GM23248 (cell line): Measurements from ENCODE around the gene AKT3. TPM values are rescaled to one million over a fixed set of nuclear protein-coding genes. Genes with fewer than 3 reads are reported as not detected.

ENCODE experiments used
- DNase-seq: peaks from one replicate; pipeline ENCODE4 v3.0.0-alpha.2; 2015
- H2AFZ ChIP-seq: fragments of 200-600 bp; sonication (generic); 2 replicates; pipeline ENCODE4 v1.6.1; 2016; ENCODE audit warnings: antibody characterized with exemption
- H3F3A ChIP-seq: fragments of 200-600 bp; sonication (generic); 2 replicates; pipeline ENCODE4 v1.6.1; 2016; ENCODE audit warnings: mild to moderate bottlenecking, antibody characterized with exemption, mixed run types; ENCODE audit not compliant: insufficient read depth
- H3K27ac ChIP-seq: fragments of 200-600 bp; sonication (generic); 2 replicates; pipeline ENCODE4 v1.5.1; 2016; ENCODE audit warnings: mild to moderate bottlenecking
- H3K27me3 ChIP-seq: fragments of 200-600 bp; sonication (generic); replicated peaks from 2 replicates; pipeline ENCODE4 v1.6.1; 2016; ENCODE audit warnings: mild to moderate bottlenecking; ENCODE audit not compliant: insufficient read depth
- H3K36me3 ChIP-seq: fragments of 200-600 bp; sonication (generic); 2 replicates; pipeline ENCODE4 v1.6.1; 2016; ENCODE audit warnings: low read depth, mild to moderate bottlenecking
- H3K4me1 ChIP-seq: fragments of 200-600 bp; sonication (generic); 2 replicates; pipeline ENCODE4 v1.6.1; 2016; ENCODE audit warnings: mild to moderate bottlenecking; ENCODE audit not compliant: insufficient read depth
- H3K4me2 ChIP-seq: fragments of 200-600 bp; sonication (generic); one replicate; pipeline ENCODE4 v1.6.1; 2016; ENCODE audit warnings: mild to moderate bottlenecking; ENCODE audit not compliant: unreplicated experiment
- H3K4me3 ChIP-seq: fragments of 200-600 bp; sonication (generic); 2 replicates; pipeline ENCODE4 v1.5.1; 2016; ENCODE audit warnings: mild to moderate bottlenecking
- H3K79me2 ChIP-seq: fragments of 200-600 bp; sonication (generic); 2 replicates; pipeline ENCODE4 v1.6.1; 2016; ENCODE audit warnings: mild to moderate bottlenecking; ENCODE audit not compliant: insufficient read depth
- H3K9ac ChIP-seq: fragments of 200-600 bp; sonication (generic); 2 replicates; pipeline ENCODE4 v1.6.1; 2016; ENCODE audit warnings: mild to moderate bottlenecking
- H3K9me2 ChIP-seq: fragments of 200-600 bp; sonication (generic); 2 replicates; pipeline ENCODE4 v1.6.1; 2016; ENCODE audit warnings: mixed run types, mild to moderate bottlenecking, moderate library complexity; ENCODE audit not compliant: insufficient read depth
- H3K9me3 ChIP-seq: fragments of 200-600 bp; sonication (generic); one replicate; pipeline ENCODE4 v1.6.1; 2017; ENCODE audit warnings: low read depth
- H4K20me1 ChIP-seq: fragments of 200-600 bp; sonication (generic); 2 replicates; pipeline ENCODE4 v1.6.0; 2016; ENCODE audit not compliant: insufficient read depth
- EZH2 ChIP-seq: fragments of 200-600 bp; sonication (generic); IDR thresholded peaks from 2 replicates; pipeline ENCODE4 v1.6.1; 2018; ENCODE audit warnings: antibody characterized with exemption, mild to moderate bottlenecking; ENCODE audit not compliant: insufficient read depth, poor library complexity, severe bottlenecking
- EZH2phosphoT487 ChIP-seq: fragments of 200-600 bp; sonication (generic); IDR thresholded peaks from 2 replicates; pipeline ENCODE4 v1.6.1; 2018; ENCODE audit warnings: antibody characterized with exemption, moderate library complexity, mild to moderate bottlenecking, low read depth; ENCODE audit not compliant: insufficient read depth
- WGBS, 2 experiments: methylation state at CpG; one replicate each; pipeline ENCODE4 v1.1.6; 2015 to 2017; ENCODE audit warnings: low lambda C conversion rate in 2 of 2, low coverage in 1 of 2; ENCODE audit errors: missing lambda C conversion rate in 2 of 2; 5-methylcytosine and 5-hydroxymethylcytosine counted together
- in situ Hi-C: fragments of 300-500 bp; cut with MboI; formaldehyde crosslinking; loops from 2 replicates; pipeline ENCODE4 v1.15.0; 2020
- polyA plus RNA-seq: library from polyadenylated mRNA; unstranded; fragments of >200 nt; fragmentation: Nextera tagmentation; extraction: Ambion mirVana; gene quantifications from 2 replicates; pipeline ENCODE4 v1.2.1, GENCODE V29; 2016
- total RNA-seq: library from RNA; depleted of rRNA; stranded (reverse); fragments of >200 nt; shearing (Covaris generic); gene quantifications from 2 replicates; pipeline ENCODE4 v1.2.3, GENCODE V29; 2014

AKT3 gene
- total and polyA plus RNA-seq, 2 experiments from 2014 or later, result 9.1 to 31.2 TPM

GRCh38 chr1:243855616-243856318 lies 5.7 kb upstream of the AKT3 start:
- Histone ChIP-seq H3K36me3 (no peaks in the 10 kb centered on the region), H3K9me2 (no peaks in the 10 kb centered on the region), H3K9ac (no peak overlapping the region), H3K9me3 (no peaks in the 10 kb centered on the region), H3K27me3 (no peaks in the 10 kb centered on the region; the same call in 1 of the 2 replicates), H3K27ac (no peak overlapping the region), H3F3A (0 out of 2 replicates have a peak, but pooled peaks cover 5% of the 10 kb centered on the region), H4K20me1 (no peaks in the 10 kb centered on the region), H3K4me1 (no peaks in the 10 kb centered on the region), H3K79me2 (no peaks in the 10 kb centered on the region), H3K4me3 (no peak overlapping the region), H2AFZ (no peak overlapping the region), H3K4me2 (no peak overlapping the region)
- 93 to 94% methylated on average over 11 of the region's 11 CpGs for WGBS, 2 experiments
- DNase-seq, result no peak
- in situ Hi-C loops, result no loop called here
- TF ChIP-seq EZH2 (no peak), EZH2phosphoT487 (no peak)

DNA sequence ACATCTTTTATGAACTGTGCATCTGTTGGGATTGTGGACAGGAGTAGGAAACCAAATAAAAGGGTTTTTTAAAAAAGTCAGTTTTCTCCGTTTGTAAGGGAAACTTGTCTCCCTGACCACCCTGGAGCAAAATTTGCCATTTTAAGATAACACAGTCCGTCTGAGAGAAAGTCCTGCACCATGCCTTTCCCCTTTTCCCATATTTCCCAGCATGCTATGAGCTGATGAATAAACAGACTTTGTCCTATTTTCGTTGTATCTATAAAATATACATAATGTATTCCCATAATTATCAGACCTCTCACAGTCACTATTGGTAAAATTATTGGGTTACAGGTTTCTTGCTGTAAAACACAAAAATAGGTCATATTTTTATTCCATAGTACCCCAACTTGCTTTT lies 1.7 kb upstream of the AKT3 start:
- WGBS, 2 experiments, result 72 to 79% methylated on average over 2 of the region's 3 CpGs
- H3K4me3 ChIP-seq, result peak overlapping the region; percentile 80
- no peaks in the 10 kb centered on the region for H4K20me1 ChIP-seq
- H3K9me2 ChIP-seq, result no peaks in the 10 kb centered on the region
- H3K9me3 ChIP-seq, result no peaks in the 10 kb centered on the region
- no peak for TF ChIP-seq EZH2phosphoT487
- no peak for TF ChIP-seq EZH2
- H3K4me2 ChIP-seq, result peak overlapping the region; percentile 88
- no peaks in the 10 kb centered on the region for H3K27me3 ChIP-seq
- in situ Hi-C loops, result no loop called here
- peaks cover 23% of the 10 kb centered on the region for H3K79me2 ChIP-seq
- DNase-seq, result no peak
- no peak overlapping the region for H3K27ac ChIP-seq
- no peaks in the 10 kb centered on the region for H3K36me3 ChIP-seq
- H3F3A ChIP-seq, result peaks cover 16% of the 10 kb centered on the region
- no peak overlapping the region for H3K9ac ChIP-seq
- peaks cover 17% of the 10 kb centered on the region for H3K4me1 ChIP-seq
- H2AFZ ChIP-seq, result peak overlapping the region; percentile 84

- H3K4me3 ChIP-seq, result peak overlapping the region; percentile 80
- peak overlapping the region; percentile 84 for H2AFZ ChIP-seq
- peaks cover 17% of the 10 kb centered on the region for H3K4me1 ChIP-seq
- WGBS, 2 experiments, result 2 to 3% methylated on average over 12 of the region's 12 CpGs
- H3K9ac ChIP-seq, result peak overlapping the region; percentile 91
- no peaks in the 10 kb centered on the region for H4K20me1 ChIP-seq
- in situ Hi-C loops, result no loop called here
- peak overlapping the region; percentile 84 for H3K27ac ChIP-seq
- TF ChIP-seq EZH2, result no peak
- TF ChIP-seq EZH2phosphoT487, result no peak
- peaks cover 16% of the 10 kb centered on the region for H3F3A ChIP-seq
- H3K27me3 ChIP-seq, result no peaks in the 10 kb centered on the region
- peak overlapping the region; percentile 88 for H3K4me2 ChIP-seq
- peaks cover 28% of the 10 kb centered on the region for H3K79me2 ChIP-seq
- no peaks in the 10 kb centered on the region for H3K9me2 ChIP-seq
- H3K9me3 ChIP-seq, result no peaks in the 10 kb centered on the region
- no peaks in the 10 kb centered on the region for H3K36me3 ChIP-seq
- no peak for DNase-seq
Observed at GRCh38 chr1:243851257-243851756, 1.3 kb upstream of the AKT3 start.

GRCh38 chr1:243850452-243851256 lies 611 bp upstream of the AKT3 start:
- H2AFZ ChIP-seq, result peak overlapping the region; percentile 84
- peaks cover 34% of the 10 kb centered on the region for H3K79me2 ChIP-seq
- TF ChIP-seq EZH2phosphoT487, result no peak
- TF ChIP-seq EZH2, result no peak
- peak overlapping the region; percentile 80 for H3K4me3 ChIP-seq
- no peaks in the 10 kb centered on the region for H3K27me3 ChIP-seq
- H3K4me1 ChIP-seq, result peaks cover 17% of the 10 kb centered on the region
- H3K4me2 ChIP-seq, result peak overlapping the region; percentile 88
- peak overlapping the region; percentile 91 for H3K9ac ChIP-seq
- peak; percentile 87 for DNase-seq
- H4K20me1 ChIP-seq, result no peaks in the 10 kb centered on the region
- H3F3A ChIP-seq, result peaks cover 16% of the 10 kb centered on the region
- no peaks in the 10 kb centered on the region for H3K9me2 ChIP-seq
- peak overlapping the region; percentile 84 for H3K27ac ChIP-seq
- WGBS, 2 experiments, result 1 to 3% methylated on average over 37 to 59 of the region's 92 CpGs
- H3K36me3 ChIP-seq, result no peaks in the 10 kb centered on the region
- in situ Hi-C loops, result no loop called here
- no peaks in the 10 kb centered on the region for H3K9me3 ChIP-seq
